ENCODE results near the gene ROCK2. TPM values are rescaled to one million over a fixed set of nuclear protein-coding genes. Genes with fewer than 3 reads are reported as not detected.

Gene ROCK2
- total and polyA plus RNA-seq, 2 of the 13 experiments (the other 11 are each of a cell fraction or from before 2014, with no cell fraction given), result 38.1 to 119 TPM

GRCh38 chr2:11267931-11268330 is 76.5 kb downstream of the ROCK2 start:
- peaks cover 40% of the 10 kb centered on the region for H4K20me1 ChIP-seq (ENCODE audit: insufficient read depth, low read length)
- H3K27me3 ChIP-seq (ENCODE audit: control insufficient read depth in 1 of 2, insufficient read depth in 2 of 2, low read length in 2 of 2), result no peaks in the 10 kb centered on the region
- H3K27ac ChIP-seq (ENCODE audit: extremely low read length, insufficient read depth, low read length), result no peak overlapping the region
- peaks cover 96% of the 10 kb centered on the region for H3K79me2 ChIP-seq (ENCODE audit: insufficient read depth, low read length)
- 97% methylated on average over 3 of the region's 3 CpGs for WGBS (ENCODE audit: low lambda C conversion rate)
- H3K9me3 ChIP-seq (ENCODE audit: low read length), result no peaks in the 10 kb centered on the region
- H3K4me1 ChIP-seq (ENCODE audit: insufficient read depth, low read length), result no peaks in the 10 kb centered on the region
- peaks cover 12 to 64% of the 10 kb centered on the region in 2 experiments for H3K36me3 ChIP-seq (replicated peaks in 1 of 2; ENCODE audit: control insufficient read depth in 1 of 2, insufficient read depth in 2 of 2, low read length in 2 of 2)
- in situ Hi-C loops (cut with HindIII; ENCODE audit: extremely low pct_ligation_motif_present, low pct_unique_long_range_greater_than_20kb), result no loop called here
- POLR2A ChIA-PET, result no interaction called here
- CTCF ChIA-PET (ENCODE audit: low intra/inter-chr PET ratio, low total read pairs), result no interaction called here
- no peak overlapping the region for H3K4me2 ChIP-seq (ENCODE audit: low read depth, low read length)
- H2AFZ ChIP-seq (ENCODE audit: low read length), result no peak overlapping the region
- ATAC-seq (peak; percentile 6; the same call in 1 of the 3 replicates), DNase-seq (ENCODE audit: low spot score) (no peak), FAIRE-seq (no peak)
- no peak overlapping the region for H3K4me3 ChIP-seq (replicated peaks in 1 of 3; ENCODE audit: insufficient read depth in 1 of 3, low read depth in 2 of 3, low read length in 3 of 3)
- no TSS peak for BruUV-seq (replicated peaks)
- no peak overlapping the region for H3K9ac ChIP-seq (ENCODE audit: insufficient read depth, low read depth, low read length)
- TF ChIP-seq ZNF547 (CRISPR knock-in tag; IDR thresholded peaks at IDR 0.05) (no peak), AGO1 (IDR thresholded peaks at IDR 0.05; ENCODE audit: low read depth, low read length, poor library complexity, severe bottlenecking) (no peak), ATF4 (CRISPR knock-in tag; IDR thresholded peaks at IDR 0.05) (no peak), ZNF577 (CRISPR knock-in tag; IDR thresholded peaks at IDR 0.05; ENCODE audit: borderline replicate concordance, low read depth) (no peak), ZBTB42 (CRISPR knock-in tag; IDR thresholded peaks at IDR 0.05) (no peak), ZNF138 (CRISPR knock-in tag; IDR thresholded peaks at IDR 0.05; ENCODE audit: low read depth) (no peak), ZNF230 (CRISPR knock-in tag; IDR thresholded peaks at IDR 0.05) (no peak), ZFP91 (CRISPR knock-in tag; IDR thresholded peaks at IDR 0.05; ENCODE audit: borderline replicate concordance) (no peak), ZBTB4 (CRISPR knock-in tag; IDR thresholded peaks at IDR 0.05; ENCODE audit: borderline replicate concordance) (no peak), RCOR2 (CRISPR knock-in tag; IDR thresholded peaks at IDR 0.05) (no peak)
- intact Hi-C loops (cut with micrococcal nuclease; ENCODE audit: unreplicated experiment), result no loop called here

Measured in HepG2 (cell line).